Measurements from ENCODE around the gene UBALD2. TPM values are rescaled to one million over a fixed set of nuclear protein-coding genes. Genes with fewer than 3 reads are reported as not detected.
"Not testable (repeated sequence)": the region's sequence is repeated elsewhere in the genome, so short reads cannot be mapped to it uniquely, and the experiment has no call there.

Gene UBALD2
- total RNA-seq, 1 donor from 2014 or later = 26.0 TPM

DNA sequence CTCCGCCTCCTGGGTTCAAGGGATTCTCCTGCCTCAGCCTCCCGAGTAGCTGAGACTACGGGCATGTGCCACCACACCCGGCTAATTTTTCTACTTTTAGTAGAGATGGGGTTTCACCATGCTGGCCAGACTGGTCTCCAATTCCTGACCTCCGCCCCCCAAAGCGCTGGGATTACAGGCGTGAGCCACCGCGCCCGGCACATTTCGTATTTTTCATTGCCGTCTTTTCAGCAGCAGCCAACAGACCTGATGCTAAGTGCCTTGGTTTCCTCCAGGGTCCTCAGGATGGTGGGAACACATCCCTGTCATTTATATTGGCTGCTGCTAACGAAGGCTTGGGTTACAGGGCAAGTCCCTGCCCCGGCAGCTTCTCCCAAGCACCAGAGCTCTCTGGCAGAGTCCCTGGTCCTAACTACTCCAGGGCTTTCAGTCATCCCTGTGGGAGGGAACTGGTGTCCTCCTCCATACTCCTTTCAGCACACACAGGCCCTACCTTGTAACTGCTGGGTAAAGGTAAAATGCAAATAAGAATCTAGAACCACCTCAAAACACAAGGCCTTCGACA, 23.4 kb upstream of the UBALD2 start:
- H3K4me3 ChIP-seq = peak overlapping the region; percentile 80
- intact Hi-C loops (cut with micrococcal nuclease) = no loop called here
- no peak for DNase-seq
- H3K9me3 ChIP-seq (replicated peaks) = no peaks in the 10 kb centered on the region
- peaks cover 23% of the 10 kb centered on the region for H3K4me1 ChIP-seq
- TF ChIP-seq, protein P1, sequence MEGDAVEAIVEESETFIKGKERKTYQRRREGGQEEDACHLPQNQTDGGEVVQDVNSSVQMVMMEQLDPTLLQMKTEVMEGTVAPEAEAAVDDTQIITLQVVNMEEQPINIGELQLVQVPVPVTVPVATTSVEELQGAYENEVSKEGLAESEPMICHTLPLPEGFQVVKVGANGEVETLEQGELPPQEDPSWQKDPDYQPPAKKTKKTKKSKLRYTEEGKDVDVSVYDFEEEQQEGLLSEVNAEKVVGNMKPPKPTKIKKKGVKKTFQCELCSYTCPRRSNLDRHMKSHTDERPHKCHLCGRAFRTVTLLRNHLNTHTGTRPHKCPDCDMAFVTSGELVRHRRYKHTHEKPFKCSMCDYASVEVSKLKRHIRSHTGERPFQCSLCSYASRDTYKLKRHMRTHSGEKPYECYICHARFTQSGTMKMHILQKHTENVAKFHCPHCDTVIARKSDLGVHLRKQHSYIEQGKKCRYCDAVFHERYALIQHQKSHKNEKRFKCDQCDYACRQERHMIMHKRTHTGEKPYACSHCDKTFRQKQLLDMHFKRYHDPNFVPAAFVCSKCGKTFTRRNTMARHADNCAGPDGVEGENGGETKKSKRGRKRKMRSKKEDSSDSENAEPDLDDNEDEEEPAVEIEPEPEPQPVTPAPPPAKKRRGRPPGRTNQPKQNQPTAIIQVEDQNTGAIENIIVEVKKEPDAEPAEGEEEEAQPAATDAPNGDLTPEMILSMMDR (IDR thresholded peaks at IDR 0.05; ENCODE audit: borderline replicate concordance) = no peak
- H3K27ac ChIP-seq (replicated peaks) = peak overlapping the region; percentile 72
- H3K36me3 ChIP-seq = no peaks in the 10 kb centered on the region
- H3K27me3 ChIP-seq (ENCODE audit: low read depth) = no peaks in the 10 kb centered on the region

DNA sequence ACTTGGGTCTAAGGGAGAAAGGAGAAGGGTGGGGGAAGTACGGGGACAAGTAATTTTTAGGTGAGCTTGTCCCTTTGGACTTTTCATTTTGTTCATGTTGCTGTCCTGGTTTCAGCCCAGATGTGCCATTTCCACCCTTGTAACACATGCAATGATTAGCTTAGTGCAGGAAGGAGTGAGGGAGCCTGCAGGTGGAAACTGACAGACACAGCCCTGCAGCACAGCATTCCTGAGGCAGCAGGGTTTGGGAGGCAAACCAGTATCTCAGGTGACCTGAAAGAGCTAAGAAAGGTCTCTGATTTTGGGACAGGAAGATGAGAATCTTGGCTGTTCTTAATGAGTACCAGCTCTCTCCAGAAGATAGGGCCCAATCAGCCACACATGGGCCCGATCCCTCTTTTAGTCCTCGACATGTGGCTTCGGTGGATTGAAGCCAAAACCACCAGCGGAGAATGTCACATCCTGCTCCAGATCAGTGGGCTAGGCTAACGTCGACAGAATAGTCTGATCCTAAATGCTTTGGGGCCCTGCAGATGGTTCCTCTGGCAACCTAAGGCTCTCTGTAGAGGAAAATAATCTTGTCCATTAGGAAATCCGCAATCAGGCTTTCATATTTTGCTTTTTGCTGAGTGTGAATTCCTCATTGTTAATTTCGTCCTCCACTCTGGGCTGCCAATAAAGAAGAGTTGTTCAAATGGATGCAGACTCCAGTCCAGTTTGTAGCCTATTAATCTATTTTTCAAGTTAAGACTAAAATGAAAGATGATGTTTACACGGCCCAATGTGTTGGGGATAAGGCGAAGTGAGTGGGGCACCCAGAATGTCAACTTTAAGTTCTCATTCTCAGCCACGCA, 21.1 kb upstream of the UBALD2 start:
- DNase-seq = no peak
- no peaks in the 10 kb centered on the region for H3K27me3 ChIP-seq (ENCODE audit: low read depth)

DNA sequence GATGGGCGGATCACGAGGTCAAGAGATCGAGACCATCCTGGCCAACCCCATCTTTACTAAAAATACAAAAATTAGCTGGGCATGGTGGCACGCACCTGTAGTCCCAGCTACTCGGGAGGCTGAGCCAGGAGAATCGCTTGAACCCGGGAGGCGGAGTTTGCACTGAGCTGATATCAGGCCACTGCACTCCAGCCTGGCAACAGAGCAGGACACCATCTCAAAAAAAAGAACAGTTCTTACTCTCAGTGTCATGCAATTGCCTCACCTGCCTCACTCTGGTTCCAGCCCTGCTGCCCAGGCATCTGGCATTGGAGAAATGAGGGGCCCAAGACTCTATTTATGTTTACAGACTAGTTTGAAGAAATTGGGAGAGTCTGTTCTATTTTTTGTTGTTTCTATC, 20.4 kb upstream of the UBALD2 start:
- DNase-seq; H3K27me3 ChIP-seq (ENCODE audit: low read depth); H3K4me3 ChIP-seq; H3K9me3 ChIP-seq (replicated peaks); H3K27ac ChIP-seq (replicated peaks); intact Hi-C loops (cut with micrococcal nuclease); H3K36me3 ChIP-seq: not testable (repeated sequence)
- peaks cover 18% of the 10 kb centered on the region for H3K4me1 ChIP-seq

More for the DNA sequence above, 21.1 kb upstream of the UBALD2 start:
- H3K36me3 ChIP-seq = no peaks in the 10 kb centered on the region
- peaks cover 23% of the 10 kb centered on the region for H3K4me1 ChIP-seq
- intact Hi-C loops (cut with micrococcal nuclease) = no loop called here
- H3K9me3 ChIP-seq (replicated peaks) = no peaks in the 10 kb centered on the region
- TF ChIP-seq, protein P1 (IDR thresholded peaks at IDR 0.05; ENCODE audit: borderline replicate concordance) = no peak
- no peak overlapping the region for H3K27ac ChIP-seq (replicated peaks)
- H3K4me3 ChIP-seq = no peak overlapping the region

DNA sequence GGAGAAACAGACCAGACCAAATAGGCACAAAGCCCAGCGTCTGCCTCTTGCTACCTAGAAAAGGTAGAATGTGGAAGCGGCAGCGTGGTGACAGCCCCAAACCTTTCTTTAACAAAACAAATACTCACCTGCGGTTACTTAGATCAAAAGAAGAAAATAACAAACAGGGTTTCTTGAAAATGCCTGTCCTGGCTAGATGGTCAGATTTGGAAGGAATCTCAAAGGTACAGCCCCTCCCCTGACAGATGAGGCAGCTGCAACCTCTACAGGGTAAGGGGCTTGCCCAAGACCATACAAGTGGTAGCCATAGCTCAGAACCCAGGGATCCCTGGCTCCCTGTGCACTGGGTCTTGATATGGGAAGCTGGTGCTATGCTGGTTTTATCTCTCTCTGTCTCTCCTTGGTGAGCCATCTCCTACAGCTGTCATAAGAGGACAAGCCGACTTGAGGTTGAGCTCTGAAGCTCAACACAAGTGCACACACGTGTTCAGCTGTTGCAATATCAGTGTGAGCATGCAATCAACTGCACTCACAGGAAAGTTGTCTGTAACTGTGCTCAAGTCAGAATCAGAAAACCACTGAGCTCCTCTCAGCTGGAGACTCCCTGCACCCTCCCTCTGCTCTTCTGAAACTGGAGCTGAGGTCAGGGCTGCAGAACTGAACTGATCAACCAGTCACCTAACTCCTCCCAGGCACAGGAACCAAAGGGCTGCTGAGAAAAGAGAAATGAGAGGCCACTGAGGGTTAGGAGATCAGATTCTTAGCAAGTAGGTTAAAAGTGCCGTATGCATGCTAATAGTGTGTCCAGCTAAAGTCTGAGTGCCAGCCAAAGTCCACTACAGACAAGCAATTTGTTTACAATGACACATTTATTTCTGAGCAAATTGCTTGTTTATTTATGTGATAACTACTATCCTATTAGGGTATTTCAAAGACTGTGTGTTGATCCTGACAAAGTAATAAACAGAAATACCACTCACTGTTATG, 18.8 kb upstream of the UBALD2 start:
- Histone ChIP-seq H3K36me3 (no peaks in the 10 kb centered on the region), H3K9me3 (replicated peaks) (no peaks in the 10 kb centered on the region), H3K4me3 (no peak overlapping the region), H3K27ac (replicated peaks) (no peak overlapping the region), H3K27me3 (ENCODE audit: low read depth) (no peaks in the 10 kb centered on the region), H3K4me1 (peaks cover 8% of the 10 kb centered on the region)
- no peak for DNase-seq
- intact Hi-C loops (cut with micrococcal nuclease) = no loop called here
- TF ChIP-seq, protein P1 (IDR thresholded peaks at IDR 0.05; ENCODE audit: borderline replicate concordance) = no peak

DNA sequence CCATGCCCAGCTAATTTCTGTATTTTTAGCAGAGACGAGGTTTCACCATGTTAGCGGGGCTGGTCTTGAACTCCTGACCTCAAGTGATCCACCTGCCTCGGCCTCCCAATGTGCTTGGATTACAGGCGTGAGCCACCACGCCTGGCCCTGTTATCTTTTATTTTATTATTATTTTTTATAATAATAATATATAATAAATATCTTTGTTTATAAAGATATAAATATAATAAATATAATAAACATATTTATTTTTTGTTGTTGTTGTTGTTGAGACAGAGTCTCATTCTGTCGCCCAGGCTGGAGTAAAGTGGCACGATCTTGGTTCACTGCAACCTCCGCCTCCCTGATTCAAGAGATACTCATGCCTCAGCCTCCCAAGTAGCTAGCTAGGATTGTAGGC, 17.8 kb upstream of the UBALD2 start:
- H3K27me3 ChIP-seq (ENCODE audit: low read depth) = no peaks in the 10 kb centered on the region
- TF ChIP-seq, protein P1 (IDR thresholded peaks at IDR 0.05; ENCODE audit: borderline replicate concordance) = no peak
- H3K4me1 ChIP-seq = peaks cover under 1% of the 10 kb centered on the region
- no peak overlapping the region for H3K4me3 ChIP-seq
- no peaks in the 10 kb centered on the region for H3K9me3 ChIP-seq (replicated peaks)
- no peak for DNase-seq
- intact Hi-C loops (cut with micrococcal nuclease) = no loop called here
- H3K27ac ChIP-seq (replicated peaks) = no peak overlapping the region
- H3K36me3 ChIP-seq = no peaks in the 10 kb centered on the region
